Measurements from ENCODE around the gene NCBP2L. TPM values are rescaled to one million over a fixed set of nuclear protein-coding genes. Genes with fewer than 3 reads are reported as not detected.
A peak's percentile ranks its signal among the peaks of the same experiment; 100 is the strongest.

Gene NCBP2L
- polyA plus RNA-seq (2013) = 0.13 TPM

- POLR2A ChIA-PET = no interaction called here
- 86% methylated on average over 5 of the region's 6 CpGs for WGBS (ENCODE audit: insufficient coverage)
- Histone ChIP-seq H3K36me3 (ENCODE audit: control insufficient read depth in 4 of 4, insufficient read depth in 4 of 4, low read length in 3 of 4) (no peaks in the 10 kb centered on the region), H3K27ac (ENCODE audit: insufficient read depth in 1 of 2, low read depth in 1 of 2, low read length in 2 of 2, poor library complexity in 1 of 2, severe bottlenecking in 2 of 2) (no peak within 1 kb of the TSS), H3K9me3 (ENCODE audit: control extremely low read depth in 1 of 5, control insufficient read depth in 4 of 5, insufficient read depth in 2 of 5, low read depth in 1 of 5, low read length in 4 of 5) (no peaks in the 10 kb centered on the region), H3K4me3 (ENCODE audit: control insufficient read depth in 1 of 7, extremely low read depth in 1 of 7, insufficient read depth in 4 of 7, low read depth in 2 of 7, low read length in 6 of 7) (peak within 1 kb of the TSS in 5 of 7 experiments; percentile 52 to 75 (median 57)), H3K27me3 (replicated peaks in 2 of 5; ENCODE audit: control insufficient read depth in 4 of 5, insufficient read depth in 5 of 5, low read length in 4 of 5) (peaks cover 0 to 32% (median 6%) of the 10 kb centered on the region in 5 experiments), H3K4me1 (ENCODE audit: control extremely low read depth in 1 of 4, control insufficient read depth in 4 of 4, insufficient read depth in 4 of 4, low read length in 3 of 4) (peaks cover 0 to 20% (median 11%) of the 10 kb centered on the region in 4 experiments)
- no peak for DNase-seq
- CTCF ChIA-PET = interaction anchor here (0.7 to 10.9 kb wide), 17 partner anchors 13 to 136 kb away, joined by 3 to 138 read pairs (median 4); no protein-coding TSS in a partner anchor
Observed at GRCh38 chrX:107777536-107777832, at the start of gene NCBP2L. TSS of gene NCBP2L (plus strand) at chrX:107777733. CDS start at chrX:107794221, 16,488 bp downstream.

GRCh38 chrX:107728371-107729099, 49.0 kb upstream of the NCBP2L start:
- peaks cover 0 to 11% (median 7%) of the 10 kb centered on the region in 4 experiments for H3K4me1 ChIP-seq (ENCODE audit: control extremely low read depth in 1 of 4, control insufficient read depth in 4 of 4, insufficient read depth in 4 of 4, low read length in 3 of 4)
- POLR2A ChIA-PET = no interaction called here
- no peak for DNase-seq
- peaks cover 0 to 10% (median 0%) of the 10 kb centered on the region in 5 experiments for H3K27me3 ChIP-seq (replicated peaks in 2 of 5; ENCODE audit: control insufficient read depth in 4 of 5, insufficient read depth in 5 of 5, low read length in 4 of 5)
- no peak overlapping the region for H3K4me3 ChIP-seq (ENCODE audit: control insufficient read depth in 1 of 7, extremely low read depth in 1 of 7, insufficient read depth in 4 of 7, low read depth in 2 of 7, low read length in 6 of 7)
- H3K27ac ChIP-seq (ENCODE audit: insufficient read depth in 1 of 2, low read depth in 1 of 2, low read length in 2 of 2, poor library complexity in 1 of 2, severe bottlenecking in 2 of 2) = no peak overlapping the region
- WGBS (ENCODE audit: insufficient coverage) = 72% methylated on average over 2 of the region's 4 CpGs
- no peaks in the 10 kb centered on the region for H3K36me3 ChIP-seq (ENCODE audit: control insufficient read depth in 4 of 4, insufficient read depth in 4 of 4, low read length in 3 of 4)
- CTCF ChIA-PET = interaction anchor here (0.8 to 4.2 kb wide), 4 partner anchors 9 to 49 kb away, joined by 3 to 15 read pairs (median 4); partner anchors contain the start of genes NCBP2L and TSC22D3
- no peaks in the 10 kb centered on the region for H3K9me3 ChIP-seq (ENCODE audit: control extremely low read depth in 1 of 5, control insufficient read depth in 4 of 5, insufficient read depth in 2 of 5, low read depth in 1 of 5, low read length in 4 of 5)

DNA sequence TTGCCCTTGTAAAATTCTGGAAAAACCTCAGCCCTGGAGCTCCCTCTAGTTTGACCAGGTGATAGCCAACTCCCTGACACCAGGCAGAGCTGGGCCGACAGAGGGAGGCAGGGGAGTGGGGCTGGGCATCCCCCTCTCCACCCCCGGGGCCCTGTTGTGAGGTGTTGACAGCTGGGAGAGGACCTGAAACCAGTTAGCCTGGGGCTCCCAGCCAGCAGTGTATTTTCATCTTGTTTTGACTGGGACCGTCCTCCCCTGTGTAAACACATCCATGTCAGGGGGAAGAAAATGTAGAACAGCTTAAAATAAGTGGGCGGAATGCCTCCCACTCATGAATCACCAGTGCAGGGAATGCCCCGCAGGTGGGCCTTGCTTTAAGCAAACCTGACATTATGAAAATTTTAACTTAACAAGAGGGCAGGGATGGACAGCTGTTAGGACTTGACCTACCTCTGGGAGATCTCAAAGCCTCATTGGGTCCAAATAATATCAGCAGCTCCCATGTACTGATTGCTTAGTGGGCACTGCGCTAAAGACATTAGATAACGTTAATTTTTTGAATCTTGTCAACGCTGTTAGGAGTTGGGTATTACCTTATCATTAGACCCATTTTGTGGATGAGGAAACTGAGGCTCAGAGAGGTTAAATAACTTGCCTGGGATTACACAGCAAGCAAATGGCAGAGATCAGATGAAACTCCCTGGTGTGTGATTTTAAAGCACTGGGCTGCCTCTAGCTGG, 47.8 kb upstream of the NCBP2L start:
- 92% methylated on average over 8 of the region's 8 CpGs for WGBS (ENCODE audit: insufficient coverage)
- CTCF ChIA-PET = interaction anchor here (0.8 to 4.2 kb wide), 4 partner anchors 10 to 47 kb away, joined by 3 to 15 read pairs (median 5); partner anchors contain the start of gene NCBP2L

DNA sequence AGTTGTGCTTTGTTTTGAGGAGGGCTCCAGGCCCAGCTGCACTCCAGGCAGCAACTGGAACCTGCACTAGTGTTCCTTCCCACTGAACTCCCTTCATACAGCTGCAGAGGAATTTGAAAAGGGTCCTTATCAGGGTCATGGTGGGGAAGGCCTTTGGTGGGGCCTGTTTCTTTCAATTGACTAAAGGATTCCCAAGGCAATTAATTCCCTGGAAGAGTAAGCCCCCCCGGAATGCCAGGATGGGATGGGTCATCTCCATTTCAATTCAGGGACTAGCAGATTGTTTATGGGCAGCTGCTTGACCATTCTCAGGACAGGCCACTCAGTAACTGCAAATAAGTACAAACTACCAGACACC, 47.3 kb upstream of the NCBP2L start:
- H3K4me1 ChIP-seq (ENCODE audit: control extremely low read depth in 1 of 4, control insufficient read depth in 4 of 4, insufficient read depth in 4 of 4, low read length in 3 of 4) = peaks cover 0 to 11% (median 7%) of the 10 kb centered on the region in 4 experiments
- 17% methylated on average over 1 of the region's 1 CpG for WGBS (ENCODE audit: insufficient coverage)
- no peak overlapping the region for H3K27ac ChIP-seq (ENCODE audit: insufficient read depth in 1 of 2, low read depth in 1 of 2, low read length in 2 of 2, poor library complexity in 1 of 2, severe bottlenecking in 2 of 2)
- ChIA-PET POLR2A (interaction anchor here (0.6 kb wide), 1 partner anchor 367 kb away, joined by 4 read pairs; no protein-coding TSS in a partner anchor), CTCF (interaction anchor here (4.2 kb wide), 1 partner anchor 11 kb away, joined by 15 read pairs; no protein-coding TSS in a partner anchor)
- H3K27me3 ChIP-seq (replicated peaks in 2 of 5; ENCODE audit: control insufficient read depth in 4 of 5, insufficient read depth in 5 of 5, low read length in 4 of 5) = peaks cover 0 to 10% (median 0%) of the 10 kb centered on the region in 5 experiments
- H3K36me3 ChIP-seq (ENCODE audit: control insufficient read depth in 4 of 4, insufficient read depth in 4 of 4, low read length in 3 of 4) = no peaks in the 10 kb centered on the region
- DNase-seq = no peak
- no peak overlapping the region for H3K4me3 ChIP-seq (ENCODE audit: control insufficient read depth in 1 of 7, extremely low read depth in 1 of 7, insufficient read depth in 4 of 7, low read depth in 2 of 7, low read length in 6 of 7)
- no peaks in the 10 kb centered on the region for H3K9me3 ChIP-seq (ENCODE audit: control extremely low read depth in 1 of 5, control insufficient read depth in 4 of 5, insufficient read depth in 2 of 5, low read depth in 1 of 5, low read length in 4 of 5)

More for the DNA sequence above, 47.8 kb upstream of the NCBP2L start:
- Histone ChIP-seq H3K4me1 (ENCODE audit: control extremely low read depth in 1 of 4, control insufficient read depth in 4 of 4, insufficient read depth in 4 of 4, low read length in 3 of 4) (peaks cover 0 to 11% (median 7%) of the 10 kb centered on the region in 4 experiments), H3K9me3 (ENCODE audit: control extremely low read depth in 1 of 5, control insufficient read depth in 4 of 5, insufficient read depth in 2 of 5, low read depth in 1 of 5, low read length in 4 of 5) (no peaks in the 10 kb centered on the region), H3K27ac (ENCODE audit: insufficient read depth in 1 of 2, low read depth in 1 of 2, low read length in 2 of 2, poor library complexity in 1 of 2, severe bottlenecking in 2 of 2) (no peak overlapping the region), H3K27me3 (replicated peaks in 2 of 5; ENCODE audit: control insufficient read depth in 4 of 5, insufficient read depth in 5 of 5, low read length in 4 of 5) (peaks cover 0 to 10% (median 0%) of the 10 kb centered on the region in 5 experiments), H3K4me3 (ENCODE audit: control insufficient read depth in 1 of 7, extremely low read depth in 1 of 7, insufficient read depth in 4 of 7, low read depth in 2 of 7, low read length in 6 of 7) (no peak overlapping the region), H3K36me3 (ENCODE audit: control insufficient read depth in 4 of 4, insufficient read depth in 4 of 4, low read length in 3 of 4) (no peaks in the 10 kb centered on the region)
- no peak for DNase-seq
- POLR2A ChIA-PET = interaction anchor here (0.6 kb wide), 2 partner anchors 93 to 367 kb away, joined by 3 to 4 read pairs; no protein-coding TSS in a partner anchor

GRCh38 chrX:107730991-107731766, 46.4 kb upstream of the NCBP2L start:
- POLR2A ChIA-PET = no interaction called here
- Histone ChIP-seq H3K27ac (ENCODE audit: insufficient read depth in 1 of 2, low read depth in 1 of 2, low read length in 2 of 2, poor library complexity in 1 of 2, severe bottlenecking in 2 of 2) (no peak overlapping the region), H3K27me3 (replicated peaks in 2 of 5; ENCODE audit: control insufficient read depth in 4 of 5, insufficient read depth in 5 of 5, low read length in 4 of 5) (peaks cover 0 to 7% (median 0%) of the 10 kb centered on the region in 5 experiments), H3K9me3 (ENCODE audit: control extremely low read depth in 1 of 5, control insufficient read depth in 4 of 5, insufficient read depth in 2 of 5, low read depth in 1 of 5, low read length in 4 of 5) (no peaks in the 10 kb centered on the region), H3K36me3 (ENCODE audit: control insufficient read depth in 4 of 4, insufficient read depth in 4 of 4, low read length in 3 of 4) (no peaks in the 10 kb centered on the region), H3K4me1 (ENCODE audit: control extremely low read depth in 1 of 4, control insufficient read depth in 4 of 4, insufficient read depth in 4 of 4, low read length in 3 of 4) (peaks cover 0 to 11% (median 7%) of the 10 kb centered on the region in 4 experiments), H3K4me3 (ENCODE audit: control insufficient read depth in 1 of 7, extremely low read depth in 1 of 7, insufficient read depth in 4 of 7, low read depth in 2 of 7, low read length in 6 of 7) (no peak overlapping the region)
- CTCF ChIA-PET = interaction anchor here (0.8 to 4.2 kb wide), 4 partner anchors 9 to 36 kb away, joined by 3 to 15 read pairs (median 4); no protein-coding TSS in a partner anchor
- WGBS (ENCODE audit: insufficient coverage) = 81% methylated on average over 7 of the region's 9 CpGs
- DNase-seq = no peak

- H3K9me3 ChIP-seq (ENCODE audit: control extremely low read depth in 1 of 5, control insufficient read depth in 4 of 5, insufficient read depth in 2 of 5, low read depth in 1 of 5, low read length in 4 of 5) = no peaks in the 10 kb centered on the region
- ChIA-PET CTCF (interaction anchor here (0.8 to 4.2 kb wide), 4 partner anchors 8 to 35 kb away, joined by 3 to 15 read pairs (median 4); no protein-coding TSS in a partner anchor), POLR2A (no interaction called here)
- H3K27ac ChIP-seq (ENCODE audit: insufficient read depth in 1 of 2, low read depth in 1 of 2, low read length in 2 of 2, poor library complexity in 1 of 2, severe bottlenecking in 2 of 2) = no peak overlapping the region
- H3K4me1 ChIP-seq (ENCODE audit: control extremely low read depth in 1 of 4, control insufficient read depth in 4 of 4, insufficient read depth in 4 of 4, low read length in 3 of 4) = peaks cover 0 to 11% (median 7%) of the 10 kb centered on the region in 4 experiments
- H3K36me3 ChIP-seq (ENCODE audit: control insufficient read depth in 4 of 4, insufficient read depth in 4 of 4, low read length in 3 of 4) = no peaks in the 10 kb centered on the region
- 19% methylated on average over 7 of the region's 7 CpGs for WGBS (ENCODE audit: insufficient coverage)
- peaks cover 0 to 7% (median 0%) of the 10 kb centered on the region in 5 experiments for H3K27me3 ChIP-seq (replicated peaks in 2 of 5; ENCODE audit: control insufficient read depth in 4 of 5, insufficient read depth in 5 of 5, low read length in 4 of 5)
- DNase-seq = peak in 2 of 3 donors; percentile 55 to 67
- H3K4me3 ChIP-seq (ENCODE audit: control insufficient read depth in 1 of 7, extremely low read depth in 1 of 7, insufficient read depth in 4 of 7, low read depth in 2 of 7, low read length in 6 of 7) = no peak overlapping the region
Observed at GRCh38 chrX:107731831-107732502, 45.6 kb upstream of the NCBP2L start.
